Epithelial cell of proximal tubule (primary cell): ENCODE measurements around the gene BPIFB6. TPM values are rescaled to one million over a fixed set of nuclear protein-coding genes. Genes with fewer than 3 reads are reported as not detected.

Experiments
- DNase-seq: peaks from one replicate; pipeline ENCODE4 v3.0.0-alpha.2; 2011; ENCODE audit warnings: low read depth
- H3K4me3 ChIP-seq: 2 replicates; pipeline ENCODE4 v1.5.1; 2011; ENCODE audit warnings: low read depth, mild to moderate bottlenecking, low read length
- total RNA-seq: library from RNA; depleted of rRNA; stranded (reverse); fragments of >200 nt; gene quantifications from 2 replicates; pipeline ENCODE4 v1.2.3, GENCODE V29; 2015
- TF ChIP-seq, protein P1 (sequence below): conservative IDR thresholded peaks from 2 replicates; pipeline ENCODE4 v1.5.1; 2012; ENCODE audit warnings: low read depth, mild to moderate bottlenecking, low read length

The BPIFB6 gene
- total RNA-seq, 1 donor from 2014 or later, result not detected

DNA sequence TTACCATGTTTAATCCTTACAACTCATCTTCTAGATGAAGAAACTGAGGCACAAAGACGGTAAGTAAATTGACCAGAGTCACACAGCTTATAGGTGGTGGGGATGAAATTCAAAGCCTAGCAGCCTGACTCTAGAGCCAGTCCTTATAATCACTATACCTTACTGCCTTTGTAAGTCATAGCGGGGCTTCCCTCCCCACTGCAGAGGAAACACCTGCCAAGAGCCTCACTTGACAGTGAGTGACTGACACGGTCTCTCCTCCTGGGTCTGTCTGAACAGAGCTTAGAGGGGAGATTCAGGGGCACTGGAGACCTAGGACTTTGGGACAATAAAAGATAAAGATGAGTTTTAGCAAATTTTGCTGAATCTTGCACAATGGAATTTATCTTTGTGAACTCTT is 40.1 kb upstream of the BPIFB6 start:
- no peak for DNase-seq
- TF ChIP-seq, protein P1, sequence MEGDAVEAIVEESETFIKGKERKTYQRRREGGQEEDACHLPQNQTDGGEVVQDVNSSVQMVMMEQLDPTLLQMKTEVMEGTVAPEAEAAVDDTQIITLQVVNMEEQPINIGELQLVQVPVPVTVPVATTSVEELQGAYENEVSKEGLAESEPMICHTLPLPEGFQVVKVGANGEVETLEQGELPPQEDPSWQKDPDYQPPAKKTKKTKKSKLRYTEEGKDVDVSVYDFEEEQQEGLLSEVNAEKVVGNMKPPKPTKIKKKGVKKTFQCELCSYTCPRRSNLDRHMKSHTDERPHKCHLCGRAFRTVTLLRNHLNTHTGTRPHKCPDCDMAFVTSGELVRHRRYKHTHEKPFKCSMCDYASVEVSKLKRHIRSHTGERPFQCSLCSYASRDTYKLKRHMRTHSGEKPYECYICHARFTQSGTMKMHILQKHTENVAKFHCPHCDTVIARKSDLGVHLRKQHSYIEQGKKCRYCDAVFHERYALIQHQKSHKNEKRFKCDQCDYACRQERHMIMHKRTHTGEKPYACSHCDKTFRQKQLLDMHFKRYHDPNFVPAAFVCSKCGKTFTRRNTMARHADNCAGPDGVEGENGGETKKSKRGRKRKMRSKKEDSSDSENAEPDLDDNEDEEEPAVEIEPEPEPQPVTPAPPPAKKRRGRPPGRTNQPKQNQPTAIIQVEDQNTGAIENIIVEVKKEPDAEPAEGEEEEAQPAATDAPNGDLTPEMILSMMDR, result no peak
- no peak overlapping the region for H3K4me3 ChIP-seq

DNA sequence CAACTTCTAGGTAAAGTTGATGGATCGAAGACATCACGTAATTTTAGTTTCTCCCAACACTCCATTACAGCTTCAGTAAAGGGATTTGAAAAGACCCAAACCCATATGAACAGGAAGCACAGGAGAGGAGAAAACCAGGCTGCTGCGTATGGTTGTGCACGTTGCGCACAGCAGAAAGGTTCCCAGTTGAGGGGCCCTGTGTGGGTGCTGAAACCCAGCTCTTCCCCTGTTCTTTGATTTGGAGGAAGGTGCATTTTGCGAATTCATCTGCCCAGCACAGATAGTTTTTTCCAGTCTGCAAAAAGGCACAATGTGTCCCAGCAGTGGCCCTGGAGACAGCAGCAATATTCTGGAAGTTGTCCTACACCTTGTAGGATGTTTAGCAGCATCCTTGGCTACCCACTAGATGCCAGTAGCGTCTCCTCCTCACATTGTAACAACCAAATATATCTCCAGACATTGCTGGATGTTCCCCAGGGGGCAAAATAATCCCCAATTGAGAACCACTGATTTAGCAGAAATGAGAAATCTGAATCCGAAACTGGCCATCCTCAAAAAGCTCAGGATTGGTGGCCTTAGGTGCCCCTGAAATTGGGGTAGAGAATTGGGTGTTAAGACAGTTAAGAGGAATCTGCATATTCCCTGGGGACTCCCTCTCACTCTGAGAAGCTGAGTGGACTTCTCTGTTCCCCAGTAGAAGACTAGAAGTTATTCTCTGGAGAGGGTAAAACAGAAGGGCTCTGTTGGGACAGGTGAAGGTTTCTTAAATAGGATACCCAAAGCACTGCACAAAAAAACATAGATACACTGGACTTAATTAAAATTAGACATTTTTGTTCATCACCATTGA is 39.4 kb upstream of the BPIFB6 start:
- TF ChIP-seq, protein P1, result no peak
- no peak for DNase-seq
- no peak overlapping the region for H3K4me3 ChIP-seq

DNA sequence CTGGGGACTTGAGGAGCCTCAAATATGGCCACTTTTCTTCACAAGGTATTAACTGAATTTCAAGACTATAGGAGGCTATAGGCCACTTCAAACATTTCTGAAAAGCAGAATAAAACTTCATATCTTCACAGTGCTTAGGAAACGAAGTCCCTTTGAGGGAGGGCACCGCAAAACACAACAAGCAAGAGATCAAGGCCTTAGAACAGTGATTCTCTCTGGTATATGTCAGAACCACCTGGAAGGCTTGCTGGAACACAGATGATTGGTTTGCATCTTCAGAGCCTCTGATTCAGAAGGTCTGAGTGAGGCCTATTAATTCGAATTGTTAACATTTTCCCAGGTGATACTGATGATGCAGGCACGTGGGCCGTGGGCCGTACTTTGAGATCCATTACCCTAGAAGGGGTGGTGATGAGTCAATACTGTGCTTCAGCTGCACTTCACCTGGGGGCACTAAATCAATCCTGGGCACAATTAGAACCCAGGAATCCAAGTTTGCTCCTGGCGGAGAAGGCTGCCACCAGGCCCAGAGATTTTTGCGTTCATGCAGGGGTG is 37.9 kb upstream of the BPIFB6 start:
- no peak overlapping the region for H3K4me3 ChIP-seq
- DNase-seq, result no peak
- TF ChIP-seq, protein P1, result no peak

- no peak overlapping the region for H3K4me3 ChIP-seq
- TF ChIP-seq, protein P1, result peak; percentile 2
- no peak for DNase-seq
Measured at GRCh38 chr20:32995802-32996201, 35.6 kb upstream of the BPIFB6 start.

DNA sequence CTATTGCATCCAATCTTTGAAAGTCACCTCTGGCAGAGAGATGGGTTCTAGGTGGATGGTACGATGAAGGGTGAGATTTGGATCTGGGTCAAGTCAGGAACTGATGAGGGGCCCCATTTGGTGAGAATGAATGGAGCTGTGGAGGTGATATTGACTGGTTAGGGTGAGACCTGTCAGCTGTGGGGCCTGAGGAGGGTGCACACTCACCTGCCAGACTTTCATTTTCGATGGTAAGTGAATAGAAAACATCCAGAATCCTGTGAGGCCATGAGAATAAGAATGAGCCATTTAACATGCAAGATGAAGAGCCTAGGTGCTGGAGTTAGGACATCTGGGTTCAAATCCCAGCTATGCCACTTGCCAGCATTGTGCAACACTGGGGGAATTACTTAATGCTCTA is 34.0 kb upstream of the BPIFB6 start:
- TF ChIP-seq, protein P1, result no peak
- no peak for DNase-seq
- no peak overlapping the region for H3K4me3 ChIP-seq

GRCh38 chr20:32999603-33000250 is 31.7 kb upstream of the BPIFB6 start:
- TF ChIP-seq, protein P1, result no peak
- DNase-seq, result no peak
- no peak overlapping the region for H3K4me3 ChIP-seq
